GM12873 (cell line): Measurements from ENCODE around the gene ADGRL1.

Experiments
- TF ChIP-seq, protein P1 (sequence below): IDR thresholded peaks from 2 replicates; pipeline ENCODE4 v1.5.1; 2012; ENCODE audit warnings: low read depth, mild to moderate bottlenecking, moderate library complexity, low read length, control low read depth; ENCODE audit not compliant: insufficient read depth; ENCODE audit errors: missing control alignments

Gene ADGRL1

DNA sequence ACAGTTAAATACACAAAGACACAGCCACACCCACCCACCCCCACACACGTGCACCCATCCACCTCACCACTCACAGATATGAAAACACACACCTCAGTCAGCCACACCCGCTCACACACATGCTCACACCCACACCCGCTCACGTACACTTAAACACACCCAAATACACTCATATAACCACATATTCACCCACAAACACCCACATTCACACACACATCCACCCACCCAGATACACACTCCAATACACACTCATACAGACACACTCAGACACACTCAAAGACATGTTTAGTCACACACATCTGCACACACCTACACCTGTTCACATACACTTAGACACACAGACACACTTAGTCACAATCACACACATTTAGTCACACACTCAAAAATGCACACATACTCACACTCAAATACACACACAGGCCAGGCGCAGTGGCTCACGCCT, 30.6 kb downstream of the ADGRL1 start:
- TF ChIP-seq, protein P1, sequence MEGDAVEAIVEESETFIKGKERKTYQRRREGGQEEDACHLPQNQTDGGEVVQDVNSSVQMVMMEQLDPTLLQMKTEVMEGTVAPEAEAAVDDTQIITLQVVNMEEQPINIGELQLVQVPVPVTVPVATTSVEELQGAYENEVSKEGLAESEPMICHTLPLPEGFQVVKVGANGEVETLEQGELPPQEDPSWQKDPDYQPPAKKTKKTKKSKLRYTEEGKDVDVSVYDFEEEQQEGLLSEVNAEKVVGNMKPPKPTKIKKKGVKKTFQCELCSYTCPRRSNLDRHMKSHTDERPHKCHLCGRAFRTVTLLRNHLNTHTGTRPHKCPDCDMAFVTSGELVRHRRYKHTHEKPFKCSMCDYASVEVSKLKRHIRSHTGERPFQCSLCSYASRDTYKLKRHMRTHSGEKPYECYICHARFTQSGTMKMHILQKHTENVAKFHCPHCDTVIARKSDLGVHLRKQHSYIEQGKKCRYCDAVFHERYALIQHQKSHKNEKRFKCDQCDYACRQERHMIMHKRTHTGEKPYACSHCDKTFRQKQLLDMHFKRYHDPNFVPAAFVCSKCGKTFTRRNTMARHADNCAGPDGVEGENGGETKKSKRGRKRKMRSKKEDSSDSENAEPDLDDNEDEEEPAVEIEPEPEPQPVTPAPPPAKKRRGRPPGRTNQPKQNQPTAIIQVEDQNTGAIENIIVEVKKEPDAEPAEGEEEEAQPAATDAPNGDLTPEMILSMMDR: no peak

DNA sequence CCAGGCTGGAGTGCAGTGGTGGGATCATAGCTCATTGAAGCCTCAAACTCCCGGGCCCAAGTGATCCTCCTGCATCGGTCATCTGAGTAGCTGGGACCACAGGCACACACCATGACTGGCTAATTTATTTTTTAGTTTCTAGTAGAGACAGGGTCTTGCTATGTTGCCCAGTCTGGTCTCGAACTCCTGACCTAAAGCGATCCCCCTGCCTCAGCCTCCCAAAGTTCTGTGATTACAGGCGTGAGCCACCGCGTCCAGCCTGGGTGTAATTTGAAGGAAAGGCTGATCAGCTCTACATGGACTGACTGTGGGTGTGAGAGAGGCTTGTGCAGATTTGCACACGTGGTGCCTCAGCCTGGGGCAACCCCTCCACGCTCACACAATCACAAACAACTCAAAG, 31.1 kb downstream of the ADGRL1 start:
- TF ChIP-seq, protein P1: no peak

DNA sequence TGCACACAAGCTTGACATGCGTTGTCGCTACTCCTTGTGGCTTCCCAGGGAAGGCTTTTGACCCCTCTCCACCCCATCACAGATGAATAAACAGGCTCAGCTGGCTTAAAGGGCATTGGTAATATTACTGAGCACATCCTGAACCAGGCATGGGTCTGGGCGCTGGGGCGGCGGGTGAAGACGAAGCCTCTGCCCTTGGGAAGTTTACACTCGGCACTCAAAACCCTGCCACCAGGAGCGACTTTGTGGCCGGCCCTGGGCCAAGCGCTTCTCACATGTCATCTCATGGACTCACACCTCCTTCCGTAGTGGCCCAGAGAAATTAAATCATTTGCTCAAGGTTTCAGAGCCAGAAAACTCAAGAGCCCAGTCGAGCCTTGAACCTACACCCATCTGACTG, 37.0 kb downstream of the ADGRL1 start:
- TF ChIP-seq, protein P1: no peak

DNA sequence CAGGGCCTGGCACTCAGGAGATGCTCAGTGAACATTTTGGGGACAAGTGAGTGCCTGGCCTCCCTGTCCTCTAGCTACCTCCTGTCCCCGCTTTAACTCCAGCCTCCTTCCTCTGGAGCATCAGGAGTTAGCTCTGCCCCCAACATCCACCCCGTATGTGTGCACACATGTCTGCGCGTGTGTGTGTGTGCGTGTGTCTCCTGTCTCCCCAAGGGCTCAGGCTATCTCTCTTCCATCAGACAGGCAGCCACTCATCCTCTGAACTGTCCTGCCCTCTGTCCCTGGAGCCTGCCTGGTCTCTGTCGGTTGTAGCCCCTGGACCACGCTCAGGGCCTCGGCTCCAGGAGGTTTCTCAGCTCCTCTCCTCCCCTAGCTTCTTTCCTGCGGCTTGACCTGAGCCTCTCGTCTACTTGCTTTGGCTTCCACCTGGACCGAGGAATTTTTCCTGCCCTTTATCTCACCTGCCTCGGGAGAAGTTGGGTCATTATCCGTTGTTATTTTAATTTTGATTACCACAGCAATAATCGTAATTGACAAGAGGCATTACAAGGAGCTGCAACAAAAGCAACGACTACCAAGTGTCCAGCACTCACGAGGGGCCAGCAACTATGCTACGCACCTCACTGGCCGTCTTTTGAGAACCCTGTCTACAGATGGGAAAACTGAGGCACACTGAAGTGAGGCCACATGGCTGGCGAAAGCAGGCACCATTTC, 37.6 kb downstream of the ADGRL1 start:
- TF ChIP-seq, protein P1: no peak

DNA sequence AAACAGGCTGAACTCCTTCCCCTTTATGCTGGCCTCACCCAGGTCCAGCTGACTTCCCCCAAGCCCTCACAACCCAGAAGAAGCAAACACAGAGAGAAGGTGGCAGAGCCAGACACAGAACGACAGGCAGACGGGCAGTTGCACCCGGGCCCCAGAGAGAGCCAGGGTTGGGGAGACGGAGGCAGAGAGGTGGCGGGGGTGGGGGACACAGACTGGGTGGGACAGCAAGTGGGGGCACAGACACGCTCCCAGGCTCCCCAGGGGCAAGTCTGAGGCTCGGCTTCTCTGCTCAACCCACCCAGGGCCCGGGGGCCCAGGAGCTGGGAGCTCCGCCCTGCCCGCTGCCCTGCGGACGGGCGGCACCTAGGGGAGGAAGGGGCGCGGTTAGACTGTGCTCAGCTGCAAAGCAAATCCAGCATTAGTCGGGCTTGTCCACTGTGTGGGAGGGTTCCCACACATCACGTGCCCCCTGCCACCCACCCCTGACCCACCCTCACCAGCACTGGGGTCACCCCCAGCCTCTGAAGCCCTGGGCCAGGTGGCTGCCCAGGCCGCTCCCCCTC, 38.3 kb downstream of the ADGRL1 start:
- TF ChIP-seq, protein P1: no peak

DNA sequence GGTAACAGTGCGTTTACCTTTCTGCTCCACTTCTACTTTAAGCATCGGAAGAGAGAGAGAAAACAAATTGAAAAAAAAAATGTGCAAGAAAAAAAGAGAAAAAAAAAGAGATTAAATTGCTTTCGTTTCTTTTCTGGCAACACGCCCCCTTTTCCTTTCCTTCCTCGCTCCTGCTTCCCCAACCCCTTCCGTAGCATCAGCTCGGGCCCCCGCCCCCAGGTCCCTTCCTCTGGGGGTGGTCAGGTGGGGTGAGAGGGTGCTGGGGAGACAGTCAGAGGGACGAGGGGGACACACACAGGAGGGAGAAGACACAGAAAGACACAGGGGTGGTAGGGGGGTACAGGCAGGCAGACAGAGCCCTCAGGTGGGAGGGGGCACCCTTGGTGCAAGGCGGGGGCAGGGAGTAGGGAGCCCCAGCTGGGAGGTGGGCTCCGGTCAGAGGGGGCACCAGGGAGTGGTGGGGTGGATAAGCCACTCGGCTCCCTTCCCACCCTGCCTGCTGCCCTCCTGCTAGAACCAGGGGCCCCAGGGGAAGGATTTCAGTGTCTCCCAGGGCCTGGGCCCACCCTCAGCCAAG, 38.9 kb downstream of the ADGRL1 start:
- TF ChIP-seq, protein P1: no peak

DNA sequence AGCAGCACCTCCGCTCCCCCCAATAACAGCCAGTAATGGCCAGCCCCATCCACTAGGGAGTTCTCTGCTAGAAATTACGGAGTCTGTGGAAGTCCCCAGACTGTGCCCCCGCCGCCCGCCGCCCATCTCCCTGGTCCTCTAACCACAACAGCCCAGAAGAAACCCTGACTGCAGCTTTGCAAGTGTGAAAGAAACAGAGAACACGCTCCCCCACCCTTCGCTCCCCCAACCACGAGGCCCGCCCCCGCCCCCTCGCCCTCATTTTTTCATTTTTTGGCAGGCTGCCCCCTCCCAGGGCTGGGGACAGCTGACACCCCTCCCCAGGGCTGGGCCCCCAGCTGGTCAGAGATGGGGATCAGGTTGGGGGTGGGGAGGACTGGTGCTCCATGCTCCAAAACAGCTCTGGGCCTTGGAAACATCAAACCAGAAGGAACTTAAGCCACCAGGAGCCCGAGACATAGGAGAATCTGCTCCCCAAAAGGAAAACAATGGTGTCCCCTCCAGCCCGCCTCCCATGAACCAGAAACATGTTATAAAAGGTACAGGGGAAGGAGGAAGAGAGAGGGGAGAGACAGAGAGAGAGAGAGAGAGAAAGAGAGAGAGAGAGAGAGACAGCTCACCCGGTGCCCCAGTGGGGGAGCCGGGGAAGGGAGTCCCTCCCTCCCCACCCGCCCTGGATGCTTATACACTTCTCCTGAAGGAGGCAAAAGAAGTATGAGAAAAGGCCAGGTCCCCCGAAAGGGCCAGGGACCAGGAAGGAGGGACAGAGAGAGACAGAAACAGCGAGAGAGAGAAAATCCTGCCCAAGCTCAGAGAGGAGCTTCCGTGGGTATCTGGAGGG, 39.8 kb downstream of the ADGRL1 start:
- TF ChIP-seq, protein P1: no peak
